GM18861 (cell line): Measurements from ENCODE around the gene ADH4.
"Not testable (repeated sequence)": the region's sequence is repeated elsewhere in the genome, so short reads cannot be mapped to it uniquely, and the experiment has no call there.

ENCODE experiments used
- ATAC-seq: cut with Tn5 transposase; IDR thresholded peaks from one replicate; pipeline ENCODE4 v1.9.1; 2021; ENCODE audit not compliant: unreplicated experiment

The ADH4 gene

DNA sequence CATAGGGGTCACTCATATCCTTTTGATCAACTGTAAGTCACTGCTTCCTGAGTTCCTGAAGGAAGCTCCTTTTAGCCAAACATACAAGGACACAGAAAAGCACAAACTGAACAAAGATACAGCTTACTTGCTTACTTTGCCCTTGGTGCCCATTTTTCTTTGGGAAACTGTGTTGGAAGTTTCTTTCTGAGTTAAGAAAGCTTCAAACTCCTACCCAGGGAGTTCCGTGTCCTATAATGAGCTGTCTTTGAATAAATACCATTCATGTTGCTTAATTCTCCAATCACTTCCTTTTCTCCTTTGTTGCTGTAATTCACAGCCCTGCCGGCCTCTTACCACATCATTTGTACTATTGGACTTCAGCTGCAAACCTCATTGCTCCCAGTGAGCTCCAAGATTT, at the start of gene ADH4:
Gene ADH4 (minus strand): TSS at position 228 of the 400 bp plus-strand sequence. CDS start 75 bp downstream, at position 153.
- ATAC-seq: no peak

DNA sequence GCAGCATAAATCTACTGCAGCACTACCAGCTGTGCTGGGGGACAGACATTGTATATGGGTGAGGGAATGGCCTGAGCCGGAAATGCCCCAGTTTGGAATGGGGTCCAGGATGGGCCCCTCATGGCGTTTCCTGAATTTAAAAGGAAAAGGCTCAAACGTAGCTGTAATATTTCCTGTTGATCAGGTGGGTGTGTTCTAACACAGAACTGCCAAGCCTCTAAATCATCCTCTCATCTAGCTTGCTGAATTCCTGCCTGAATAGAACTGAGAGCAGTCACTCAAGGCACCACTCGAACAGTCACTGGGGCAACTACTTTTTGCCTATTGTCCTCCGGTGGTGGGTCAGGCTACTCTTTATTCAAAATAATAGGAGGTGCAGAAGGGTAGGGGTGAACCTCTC, 46.2 kb upstream of the ADH4 start:
- no peak for ATAC-seq

DNA sequence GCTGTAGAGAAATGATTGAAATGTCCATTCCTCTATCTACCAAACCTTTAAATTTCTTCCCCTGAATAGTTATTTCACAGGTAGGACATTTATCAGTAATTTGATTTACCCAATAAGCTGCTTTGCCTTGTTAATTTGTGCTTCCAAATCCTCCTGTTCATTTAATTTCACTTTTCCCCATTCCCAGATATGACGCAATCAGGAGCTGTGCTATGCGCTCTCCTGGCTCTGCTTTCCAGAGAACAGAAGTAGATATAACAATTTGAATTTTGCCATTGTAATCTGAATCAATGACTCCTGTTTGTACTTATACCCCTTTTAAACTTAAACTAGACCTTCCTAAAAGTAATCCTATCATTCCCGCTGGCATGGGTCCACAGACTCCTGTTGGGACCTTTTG, 45.8 kb upstream of the ADH4 start:
- ATAC-seq: not testable (repeated sequence)

DNA sequence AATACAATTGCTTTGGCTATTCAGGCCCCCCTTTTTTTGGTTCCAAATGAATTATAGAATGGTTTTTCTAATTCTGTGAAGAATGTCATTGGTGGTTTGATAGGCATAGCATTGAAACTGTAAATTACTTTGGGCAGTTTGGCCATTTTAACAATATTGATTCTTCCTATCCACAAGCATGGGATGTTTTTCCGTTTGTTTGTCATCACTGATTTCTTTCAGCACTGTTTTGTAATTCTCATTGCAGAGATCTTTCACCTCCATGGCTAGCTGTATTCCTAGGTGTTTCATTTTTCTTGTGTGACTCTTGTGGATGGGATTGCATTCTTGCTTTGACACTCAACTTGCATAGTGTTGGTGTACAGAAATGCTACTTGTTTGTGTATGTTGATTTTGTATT, 41.9 kb upstream of the ADH4 start:
- ATAC-seq: no peak

- ATAC-seq: no peak
These were observed 41.5 kb upstream of the ADH4 start for GRCh38 chr4:99185581-99185980.

DNA sequence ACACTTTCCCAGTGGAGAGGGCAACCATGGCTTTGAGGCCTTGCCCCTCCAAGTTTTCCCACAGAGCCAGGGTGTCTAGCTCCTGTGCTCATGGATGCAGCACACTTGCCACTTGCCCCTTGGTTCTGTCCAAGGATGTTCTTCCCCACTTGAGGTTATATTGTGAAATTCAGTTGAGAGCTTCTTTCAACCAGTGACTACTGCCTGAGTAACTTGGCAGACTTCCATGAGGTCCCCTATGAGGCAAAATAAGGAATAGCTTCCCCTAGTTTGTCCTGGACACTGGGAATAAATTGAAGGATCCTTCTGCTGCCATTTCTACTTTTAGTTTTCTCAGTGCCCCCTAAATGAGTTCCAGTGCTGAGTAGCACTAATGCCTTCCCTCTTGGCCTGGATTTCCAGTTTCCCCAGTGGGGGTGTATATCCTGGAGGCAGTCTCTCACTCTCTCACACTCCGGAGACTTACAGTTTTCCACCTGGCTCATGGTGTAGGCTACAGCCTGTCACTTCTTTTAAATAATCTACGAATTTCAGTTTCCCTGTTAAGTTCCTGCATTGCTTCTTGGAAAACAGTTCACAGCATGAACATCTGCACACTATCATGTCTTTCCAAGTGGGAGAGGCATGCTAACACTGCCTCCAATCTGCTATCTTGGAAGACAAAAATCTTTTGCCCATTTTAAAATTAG, 36.4 kb upstream of the ADH4 start:
- no peak for ATAC-seq

DNA sequence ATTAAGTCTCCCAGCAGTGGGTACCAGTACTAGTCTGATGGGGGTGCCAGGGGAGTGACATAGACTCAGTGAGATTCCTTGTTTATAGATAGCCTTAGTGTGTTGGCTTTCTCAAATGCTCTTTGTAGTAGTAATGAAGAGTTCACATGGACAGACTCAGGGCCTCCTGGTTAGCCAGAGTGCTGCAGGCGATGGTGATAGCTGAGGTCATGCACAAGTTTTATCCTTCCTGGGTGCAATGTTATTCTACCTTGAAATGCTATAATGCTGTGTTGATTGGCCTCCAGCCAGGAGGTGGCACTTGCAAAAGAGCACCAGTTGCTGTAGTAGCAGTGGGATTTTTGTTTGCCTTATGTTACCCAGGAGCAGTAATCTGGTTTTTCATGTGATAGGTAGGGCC, 35.5 kb upstream of the ADH4 start:
- ATAC-seq: no peak

- no peak for ATAC-seq
These were observed 35.1 kb upstream of the ADH4 start for GRCh38 chr4:99179178-99179577.

- no peak for ATAC-seq
These were observed 22.4 kb upstream of the ADH4 start for GRCh38 chr4:99166544-99166943.

GRCh38 chr4:99165978-99166377, 21.9 kb upstream of the ADH4 start:
- ATAC-seq: no peak

GRCh38 chr4:99161373-99162099, 17.4 kb upstream of the ADH4 start:
- no peak for ATAC-seq

GRCh38 chr4:99159699-99160098, 15.6 kb upstream of the ADH4 start:
- ATAC-seq: no peak

DNA sequence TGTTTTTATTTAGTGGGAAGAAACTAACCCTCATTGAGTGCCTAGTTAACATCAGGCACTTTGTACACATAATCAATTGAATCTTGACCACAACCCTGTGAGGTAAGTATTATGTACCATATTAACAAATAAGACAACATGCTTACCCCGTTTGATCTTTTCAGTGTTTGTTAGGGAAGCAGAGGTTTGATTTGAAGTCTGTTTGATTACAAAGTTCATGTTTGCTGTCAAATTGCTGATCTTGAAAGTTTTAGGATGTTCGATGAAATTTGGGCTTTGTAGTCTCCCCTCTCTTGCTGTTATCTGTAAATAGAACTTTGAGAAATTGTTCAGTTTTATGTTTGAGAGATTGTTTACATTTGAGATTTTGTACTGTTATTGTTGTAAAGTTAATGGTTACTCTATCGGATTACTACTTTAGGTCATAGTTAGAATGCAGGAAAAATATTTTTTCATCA, 13.4 kb upstream of the ADH4 start:
- ATAC-seq: no peak

DNA sequence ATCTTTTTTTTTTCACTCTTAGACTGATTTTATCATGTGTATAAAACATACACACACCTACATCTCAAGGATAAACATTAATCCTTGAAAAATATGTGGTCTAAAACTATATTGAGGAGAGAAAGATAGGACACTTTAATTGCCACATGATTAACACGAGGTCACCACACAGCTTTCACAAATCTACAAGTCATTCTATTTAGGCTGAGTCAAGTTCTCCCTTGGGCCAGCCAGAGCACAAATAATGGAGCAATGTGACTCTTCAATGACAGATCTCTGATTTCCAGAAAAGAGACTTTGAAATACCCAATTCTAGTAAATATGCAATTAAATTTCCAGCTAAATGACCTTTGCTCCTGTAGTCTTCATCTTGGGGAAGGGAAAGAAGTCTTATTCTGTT, 12.9 kb upstream of the ADH4 start:
- ATAC-seq: no peak

GRCh38 chr4:99154658-99155342, 10.7 kb upstream of the ADH4 start:
- ATAC-seq: no peak

DNA sequence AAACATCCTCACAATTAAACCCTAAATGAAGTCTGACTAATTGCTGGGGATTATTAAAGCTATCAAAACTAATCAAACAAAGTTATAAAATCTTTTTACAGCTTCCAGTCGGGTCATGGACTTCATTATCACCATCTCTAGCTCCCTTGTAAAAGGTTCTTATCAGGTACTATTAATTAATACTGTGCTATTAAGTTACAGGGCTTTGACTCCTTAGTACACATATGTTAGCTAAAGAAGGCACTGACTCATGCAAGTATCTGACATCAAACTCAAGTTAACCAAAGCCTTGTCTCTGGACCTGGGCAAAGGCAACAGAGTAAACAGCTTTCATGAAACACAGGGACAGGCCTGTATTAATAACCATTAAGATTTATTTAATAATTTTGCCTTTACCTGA, 7.9 kb upstream of the ADH4 start:
- no peak for ATAC-seq

DNA sequence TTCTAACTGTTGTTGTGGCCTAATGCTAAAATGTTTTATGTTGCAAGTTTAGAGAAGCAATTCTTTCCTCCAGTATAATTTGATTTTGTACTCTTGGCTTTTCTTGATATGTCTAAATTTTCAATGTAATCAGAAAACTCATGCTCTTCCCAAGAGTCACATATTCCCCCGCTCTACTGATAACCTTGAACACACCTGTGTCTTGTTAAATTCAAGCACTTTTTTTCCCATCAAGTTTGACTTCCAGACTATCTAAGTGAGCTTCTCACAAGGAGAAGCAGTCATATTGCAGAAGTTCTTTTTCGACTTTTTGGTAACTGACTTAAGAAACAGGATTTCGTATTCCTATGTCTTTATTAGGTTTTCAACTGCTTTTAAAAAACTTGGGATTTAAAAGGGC, 7.4 kb upstream of the ADH4 start:
- no peak for ATAC-seq

- ATAC-seq: no peak
These were observed 5.4 kb upstream of the ADH4 start for GRCh38 chr4:99149426-99150019.

GRCh38 chr4:99148550-99148949, 4.5 kb upstream of the ADH4 start:
- no peak for ATAC-seq

DNA sequence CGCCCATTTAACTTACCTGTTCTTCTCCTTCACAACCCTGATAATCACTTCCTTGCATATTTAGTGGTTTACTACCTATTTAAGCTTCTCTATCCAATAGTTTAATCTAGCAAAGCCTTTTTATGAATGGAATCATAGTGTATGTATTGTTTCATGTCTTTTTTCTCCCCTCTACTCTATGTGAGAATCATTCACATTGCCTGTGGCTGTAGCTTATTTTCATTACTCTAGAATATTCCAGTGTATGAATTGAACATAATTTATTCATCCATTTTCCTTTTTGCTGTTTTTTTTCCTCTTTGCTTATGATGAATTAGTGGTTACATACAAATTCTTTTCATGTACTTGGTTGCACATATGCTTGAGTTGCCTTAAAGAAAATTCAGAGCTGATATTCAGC, 490 bp upstream of the ADH4 start:
- no peak for ATAC-seq

- ATAC-seq: no peak
These were observed 7.8 kb downstream of the ADH4 start for GRCh38 chr4:99136329-99136728.
